Measurements from ENCODE around the gene DTX1. TPM values are rescaled to one million over a fixed set of nuclear protein-coding genes. Genes with fewer than 3 reads are reported as not detected.

DTX1 gene
- polyA plus RNA-seq, 1 donor (not counting 4 experiments of a cell fraction or from before 2014, with no cell fraction given) = not detected

GRCh38 chr12:113095405-113095804 is 38.9 kb downstream of the DTX1 start:
- H3K9ac ChIP-seq (ENCODE audit: control insufficient read depth, extremely low read depth, insufficient read depth, low read length) = no peak overlapping the region
- H3K9me1 ChIP-seq (ENCODE audit: control insufficient read depth, extremely low read depth, insufficient read depth, low read length) = no peaks in the 10 kb centered on the region
- H2AFZ ChIP-seq (ENCODE audit: control insufficient read depth, low read length) = no peak overlapping the region
- H3K27me3 ChIP-seq (ENCODE audit: control insufficient read depth, extremely low read depth, insufficient read depth, low read length) = peaks cover 4% of the 10 kb centered on the region
- H3K27ac ChIP-seq (ENCODE audit: control insufficient read depth, insufficient read depth, low read length) = no peak overlapping the region
- H3K79me2 ChIP-seq (ENCODE audit: control insufficient read depth, insufficient read depth, low read length) = no peaks in the 10 kb centered on the region
- H3K4me3 ChIP-seq (ENCODE audit: control insufficient read depth in 2 of 3, extremely low read depth in 1 of 3, insufficient read depth in 2 of 3, low read depth in 1 of 3, low read length in 3 of 3) = no peak overlapping the region
- dilution Hi-C loops (cut with MboI; ENCODE audit: extremely low pct_ligation_motif_present, low sequenced_read_pairs) = no loop called here
- no peak overlapping the region for H3K4me2 ChIP-seq (ENCODE audit: control insufficient read depth, extremely low read depth, insufficient read depth, low read depth, low read length)
- DNase-seq (ENCODE audit: low read depth, low spot score) (no peak), FAIRE-seq (no peak)
- no peaks in the 10 kb centered on the region for H3K9me3 ChIP-seq (ENCODE audit: control insufficient read depth, low read depth, low read length)
- TF ChIP-seq EZH2 (IDR thresholded peaks at IDR 0.05; ENCODE audit: low read length) (no peak), CTCF (optimal IDR thresholded peaks at IDR 0.05 in 1 of 3, IDR thresholded peaks at IDR 0.05 in 1 of 3, conservative IDR thresholded peaks at IDR 0.05 in 1 of 3; ENCODE audit: extremely low read depth in 1 of 3, insufficient read depth in 2 of 3, low read length in 3 of 3) (no peak)
- no peaks in the 10 kb centered on the region for H3K36me3 ChIP-seq (ENCODE audit: control insufficient read depth in 2 of 2, extremely low read depth in 1 of 2, insufficient read depth in 2 of 2, low read length in 2 of 2)
- H3K4me1 ChIP-seq (ENCODE audit: control insufficient read depth, extremely low read depth, insufficient read depth, low read length) = peaks cover 3% of the 10 kb centered on the region
- H4K20me1 ChIP-seq (ENCODE audit: control insufficient read depth, extremely low read depth, insufficient read depth, low read length) = no peaks in the 10 kb centered on the region

- Histone ChIP-seq H3K9me3 (ENCODE audit: control insufficient read depth, low read depth, low read length) (no peaks in the 10 kb centered on the region), H4K20me1 (ENCODE audit: control insufficient read depth, extremely low read depth, insufficient read depth, low read length) (no peaks in the 10 kb centered on the region), H3K4me3 (ENCODE audit: control insufficient read depth in 2 of 3, extremely low read depth in 1 of 3, insufficient read depth in 2 of 3, low read depth in 1 of 3, low read length in 3 of 3) (no peak overlapping the region), H3K36me3 (ENCODE audit: control insufficient read depth in 2 of 2, extremely low read depth in 1 of 2, insufficient read depth in 2 of 2, low read length in 2 of 2) (no peaks in the 10 kb centered on the region), H3K9ac (ENCODE audit: control insufficient read depth, extremely low read depth, insufficient read depth, low read length) (no peak overlapping the region), H3K4me1 (ENCODE audit: control insufficient read depth, extremely low read depth, insufficient read depth, low read length) (peaks cover 3% of the 10 kb centered on the region), H3K4me2 (ENCODE audit: control insufficient read depth, extremely low read depth, insufficient read depth, low read depth, low read length) (no peak overlapping the region), H3K9me1 (ENCODE audit: control insufficient read depth, extremely low read depth, insufficient read depth, low read length) (no peaks in the 10 kb centered on the region), H2AFZ (ENCODE audit: control insufficient read depth, low read length) (no peak overlapping the region), H3K79me2 (ENCODE audit: control insufficient read depth, insufficient read depth, low read length) (no peaks in the 10 kb centered on the region), H3K27ac (ENCODE audit: control insufficient read depth, insufficient read depth, low read length) (no peak overlapping the region), H3K27me3 (ENCODE audit: control insufficient read depth, extremely low read depth, insufficient read depth, low read length) (no peaks in the 10 kb centered on the region)
- dilution Hi-C loops (cut with MboI; ENCODE audit: extremely low pct_ligation_motif_present, low sequenced_read_pairs) = no loop called here
- no peak for TF ChIP-seq CTCF (optimal IDR thresholded peaks at IDR 0.05 in 1 of 3, IDR thresholded peaks at IDR 0.05 in 1 of 3, conservative IDR thresholded peaks at IDR 0.05 in 1 of 3; ENCODE audit: extremely low read depth in 1 of 3, insufficient read depth in 2 of 3, low read length in 3 of 3)
- TF ChIP-seq EZH2 (IDR thresholded peaks at IDR 0.05; ENCODE audit: low read length) = no peak
- DNase-seq (ENCODE audit: low read depth, low spot score) = no peak
- FAIRE-seq = no peak
Measured at GRCh38 chr12:113096675-113097461, 40.3 kb downstream of the DTX1 start.

Measured in keratinocyte (primary cell).